Glomerular endothelial cell (primary cell): ENCODE measurements around the gene VSTM2B. TPM values are rescaled to one million over a fixed set of nuclear protein-coding genes. Genes with fewer than 3 reads are reported as not detected.
A peak's percentile ranks its signal among the peaks of the same experiment; 100 is the strongest.

Experiments used
- DNase-seq: peaks from one replicate; pipeline ENCODE4 v3.0.0-alpha.2; 2011; ENCODE audit warnings: low read depth, low spot score; ENCODE audit errors: extremely low read depth
- total RNA-seq: library from RNA; depleted of rRNA; stranded (reverse); fragments of >200 nt; gene quantifications from 2 replicates; pipeline ENCODE4 v1.2.3, GENCODE V29; 2015

VSTM2B gene
- total RNA-seq, 1 donor from 2014 or later = not detected

GRCh38 chr19:29587059-29587458 lies 61.3 kb downstream of the VSTM2B start:
- DNase-seq = no peak

GRCh38 chr19:29587518-29587986 lies 61.8 kb downstream of the VSTM2B start:
- no peak for DNase-seq

- DNase-seq = no peak
Observed at GRCh38 chr19:29588095-29588494, 62.3 kb downstream of the VSTM2B start.

- no peak for DNase-seq
Observed at GRCh38 chr19:29590278-29590677, 64.5 kb downstream of the VSTM2B start.

GRCh38 chr19:29591670-29592069 lies 65.9 kb downstream of the VSTM2B start:
- no peak for DNase-seq

- DNase-seq = no peak
Observed at GRCh38 chr19:29593869-29594268, 68.1 kb downstream of the VSTM2B start.

- no peak for DNase-seq
Observed at GRCh38 chr19:29596080-29596727, 70.4 kb downstream of the VSTM2B start.

GRCh38 chr19:29596885-29597525 lies 71.2 kb downstream of the VSTM2B start:
- no peak for DNase-seq

GRCh38 chr19:29598036-29598435 lies 72.2 kb downstream of the VSTM2B start:
- no peak for DNase-seq

GRCh38 chr19:29598496-29598895 lies 72.7 kb downstream of the VSTM2B start:
- no peak for DNase-seq

GRCh38 chr19:29603308-29603707 lies 77.5 kb downstream of the VSTM2B start:
- DNase-seq = no peak

GRCh38 chr19:29605653-29606419 lies 80.0 kb downstream of the VSTM2B start, which contains the start of gene POP4:
Gene POP4, plus strand, starts transcription at chr19:29606283. Its CDS starts 36 bp downstream, at chr19:29606319.
- peak; percentile 68 for DNase-seq

GRCh38 chr19:29606420-29606747 lies 80.6 kb downstream of the VSTM2B start:
- DNase-seq = no peak

GRCh38 chr19:29609636-29610035 lies 83.8 kb downstream of the VSTM2B start:
- no peak for DNase-seq

GRCh38 chr19:29610213-29610573 lies 84.4 kb downstream of the VSTM2B start:
- no peak for DNase-seq

GRCh38 chr19:29610574-29611271 lies 84.9 kb downstream of the VSTM2B start:
- no peak for DNase-seq

GRCh38 chr19:29612121-29612520 lies 86.3 kb downstream of the VSTM2B start:
- no peak for DNase-seq

- DNase-seq = no peak
Observed at GRCh38 chr19:29612801-29613595, 87.2 kb downstream of the VSTM2B start.

GRCh38 chr19:29614046-29614445 lies 88.3 kb downstream of the VSTM2B start:
- no peak for DNase-seq
